ENCODE measurements around the gene ERBIN.
"Not testable (repeated sequence)": the region's sequence is repeated elsewhere in the genome, so short reads cannot be mapped to it uniquely, and the experiment has no call there.

Gene ERBIN

GRCh38 chr5:66012271-66012670 lies 85.9 kb downstream of the ERBIN start:
- DNase-seq = no peak

GRCh38 chr5:66013397-66013796 lies 87.0 kb downstream of the ERBIN start:
- DNase-seq = no peak

- no peak for DNase-seq
Observed at GRCh38 chr5:66013906-66014305, 87.5 kb downstream of the ERBIN start.

GRCh38 chr5:66015196-66015960 lies 89.0 kb downstream of the ERBIN start:
- DNase-seq = no peak

- no peak for DNase-seq
Observed at GRCh38 chr5:66021585-66021984, 95.2 kb downstream of the ERBIN start.

- DNase-seq = no peak
Observed at GRCh38 chr5:66039296-66039695, 112.9 kb downstream of the ERBIN start.

GRCh38 chr5:66039701-66040100 lies 113.3 kb downstream of the ERBIN start:
- DNase-seq = no peak

- no peak for DNase-seq
Observed at GRCh38 chr5:66041627-66042026, 115.3 kb downstream of the ERBIN start.

- DNase-seq = no peak
Observed at GRCh38 chr5:66057239-66057638, 130.9 kb downstream of the ERBIN start.

- DNase-seq = not testable (repeated sequence)
Observed at GRCh38 chr5:66061320-66061719, 134.9 kb downstream of the ERBIN start.

GRCh38 chr5:66063061-66063460 lies 136.7 kb downstream of the ERBIN start:
- not testable (repeated sequence) for DNase-seq

- DNase-seq = no peak
Observed at GRCh38 chr5:66066826-66067225, 140.5 kb downstream of the ERBIN start.

- DNase-seq = no peak
Observed at GRCh38 chr5:66072031-66072430, 145.7 kb downstream of the ERBIN start.

- no peak for DNase-seq
Observed at GRCh38 chr5:66074901-66075300, 148.5 kb downstream of the ERBIN start.

GRCh38 chr5:66080664-66081063 lies 154.3 kb downstream of the ERBIN start:
- DNase-seq = no peak

GRCh38 chr5:66089384-66089783 lies 163.0 kb downstream of the ERBIN start:
- DNase-seq = no peak

GRCh38 chr5:66100851-66101250 lies 174.5 kb downstream of the ERBIN start:
- DNase-seq = no peak

- no peak for DNase-seq
Observed at GRCh38 chr5:66113160-66113559, 186.8 kb downstream of the ERBIN start.

- no peak for DNase-seq
Observed at GRCh38 chr5:66118304-66118703, 191.9 kb downstream of the ERBIN start.

- no peak for DNase-seq
Observed at GRCh38 chr5:66122379-66123034, 196.1 kb downstream of the ERBIN start.

GRCh38 chr5:66129144-66129543 lies 202.8 kb downstream of the ERBIN start:
- no peak for DNase-seq

- no peak for DNase-seq
Observed at GRCh38 chr5:66130493-66130892, 204.1 kb downstream of the ERBIN start.
